HEK293T (cell line): ENCODE data around the gene AOPEP.

Experiments
- BHLHE40 ChIP-seq: fragments of 450-650 bp; IDR thresholded peaks from 2 replicates; pipeline ENCODE4 v1.6.1; 2016; ENCODE audit warnings: mild to moderate bottlenecking, moderate library complexity, borderline replicate concordance
- CTBP1 ChIP-seq: fragments of 450-650 bp; IDR thresholded peaks from 2 replicates; pipeline ENCODE4 v1.6.1; 2016; ENCODE audit warnings: borderline replicate concordance
- FOXA1 ChIP-seq: fragments of 450-650 bp; IDR thresholded peaks from 2 replicates; pipeline ENCODE4 v1.6.1; 2016; ENCODE audit warnings: mild to moderate bottlenecking
- FOXK2 ChIP-seq: fragments of 450-650 bp; IDR thresholded peaks from 2 replicates; pipeline ENCODE4 v1.6.1; 2016; ENCODE audit warnings: mild to moderate bottlenecking
- FOXM1 ChIP-seq: fragments of 450-650 bp; IDR thresholded peaks from 2 replicates; pipeline ENCODE4 v1.6.1; 2017; ENCODE audit warnings: mild to moderate bottlenecking, borderline replicate concordance
- HDGF ChIP-seq: fragments of 450-650 bp; IDR thresholded peaks from 2 replicates; pipeline ENCODE4 v1.6.1; 2017; ENCODE audit warnings: antibody characterized with exemption, borderline replicate concordance
- NFRKB ChIP-seq: fragments of 450-650 bp; IDR thresholded peaks from 2 replicates; pipeline ENCODE4 v1.6.1; 2016; ENCODE audit warnings: mild to moderate bottlenecking, moderate library complexity
- SP1 ChIP-seq: fragments of 450-650 bp; IDR thresholded peaks from 2 replicates; pipeline ENCODE4 v1.6.1; 2017
- SUZ12 ChIP-seq: fragments of 450-650 bp; IDR thresholded peaks from 2 replicates; pipeline ENCODE4 v1.6.1; 2016; ENCODE audit warnings: mild to moderate bottlenecking
- TARDBP ChIP-seq: fragments of 450-650 bp; IDR thresholded peaks from 2 replicates; pipeline ENCODE4 v1.6.1; 2016
- ZNF384 ChIP-seq: fragments of 450-650 bp; IDR thresholded peaks from 2 replicates; pipeline ENCODE4 v1.6.1; 2016
- TF ChIP-seq, protein P1 (sequence below): fragments of 450-650 bp; IDR thresholded peaks from 2 replicates; pipeline ENCODE4 v1.6.1; 2016

DNA sequence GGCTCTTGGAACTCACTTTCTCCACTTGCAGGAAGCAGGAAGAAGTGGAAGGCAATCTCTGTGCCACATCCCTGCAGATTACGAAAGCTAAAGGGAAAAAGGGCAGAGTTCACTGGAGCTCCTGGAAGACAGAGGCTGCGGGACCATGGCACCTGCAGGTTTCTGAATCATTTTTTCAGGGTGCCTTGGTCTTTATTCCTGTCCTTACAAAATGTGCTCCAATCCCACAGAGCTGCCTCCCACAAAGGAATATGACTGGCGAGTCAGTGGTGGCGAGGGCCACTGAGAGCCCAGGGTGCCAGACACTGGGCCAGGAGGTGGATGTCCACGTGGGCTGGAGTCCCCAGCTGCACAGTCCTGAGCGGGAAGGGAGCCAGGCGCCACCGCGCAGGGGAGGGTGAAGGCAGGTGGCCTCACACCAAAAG lies 408.0 kb downstream of the AOPEP start:
- TF ChIP-seq FOXM1 (no peak), ZNF384 (no peak), HDGF (no peak), FOXK2 (no peak), FOXA1 (no peak), SP1 (no peak), BHLHE40 (no peak), NFRKB (no peak), SUZ12 (no peak), TARDBP (no peak), CTBP1 (no peak)
- TF ChIP-seq, protein P1, sequence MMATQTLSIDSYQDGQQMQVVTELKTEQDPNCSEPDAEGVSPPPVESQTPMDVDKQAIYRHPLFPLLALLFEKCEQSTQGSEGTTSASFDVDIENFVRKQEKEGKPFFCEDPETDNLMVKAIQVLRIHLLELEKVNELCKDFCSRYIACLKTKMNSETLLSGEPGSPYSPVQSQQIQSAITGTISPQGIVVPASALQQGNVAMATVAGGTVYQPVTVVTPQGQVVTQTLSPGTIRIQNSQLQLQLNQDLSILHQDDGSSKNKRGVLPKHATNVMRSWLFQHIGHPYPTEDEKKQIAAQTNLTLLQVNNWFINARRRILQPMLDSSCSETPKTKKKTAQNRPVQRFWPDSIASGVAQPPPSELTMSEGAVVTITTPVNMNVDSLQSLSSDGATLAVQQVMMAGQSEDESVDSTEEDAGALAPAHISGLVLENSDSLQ: no peak
